HG03558 (cell line): ENCODE measurements around the gene OR51B5.
"Not testable (repeated sequence)": the region's sequence is repeated elsewhere in the genome, so short reads cannot be mapped to it uniquely, and the experiment has no call there.

Source experiments
- ATAC-seq: cut with Tn5 transposase; IDR thresholded peaks from one replicate; pipeline ENCODE4 v1.9.1; 2021; ENCODE audit warnings: moderate number of reproducible peaks; ENCODE audit not compliant: unreplicated experiment; ENCODE audit errors: extremely low read depth

OR51B5 gene

DNA sequence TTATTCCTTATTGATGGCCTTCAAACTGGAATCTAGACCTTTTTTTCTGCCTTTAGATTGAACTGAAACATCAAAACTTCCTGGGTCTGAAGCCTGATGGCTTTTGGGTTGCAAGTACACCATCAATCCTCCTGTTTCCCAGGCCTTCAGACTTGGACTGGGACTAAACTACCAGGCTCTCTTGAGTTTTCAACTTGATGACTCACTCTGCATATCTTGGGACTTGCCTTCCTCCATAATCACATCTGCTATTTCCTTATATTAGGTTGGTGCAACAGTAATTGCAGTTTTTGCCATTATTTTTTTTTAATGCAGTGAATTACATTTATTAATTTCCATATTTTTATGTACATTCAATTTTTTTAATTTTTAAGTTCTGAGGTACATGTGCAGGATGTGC is 7.0 kb downstream of the OR51B5 start:
- no peak for ATAC-seq

DNA sequence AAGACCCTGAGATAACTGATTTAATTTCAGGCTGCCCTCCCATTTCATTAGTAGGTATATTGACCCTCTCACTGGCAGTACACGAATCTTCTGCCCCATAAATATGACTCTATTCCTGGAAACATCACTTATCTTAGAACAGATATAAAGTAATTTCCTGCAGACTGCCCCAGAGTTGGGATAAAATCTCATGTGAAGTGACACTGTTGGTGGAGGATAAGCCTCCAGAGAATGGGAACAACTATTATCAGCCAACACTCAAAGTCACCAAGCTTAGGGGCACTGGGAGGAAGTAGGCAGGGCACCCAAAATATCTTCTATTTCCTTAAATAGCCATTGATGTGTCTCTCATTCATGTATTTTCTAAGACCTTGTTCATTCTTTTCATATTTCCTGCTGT is 8.2 kb downstream of the OR51B5 start:
- ATAC-seq: no peak

DNA sequence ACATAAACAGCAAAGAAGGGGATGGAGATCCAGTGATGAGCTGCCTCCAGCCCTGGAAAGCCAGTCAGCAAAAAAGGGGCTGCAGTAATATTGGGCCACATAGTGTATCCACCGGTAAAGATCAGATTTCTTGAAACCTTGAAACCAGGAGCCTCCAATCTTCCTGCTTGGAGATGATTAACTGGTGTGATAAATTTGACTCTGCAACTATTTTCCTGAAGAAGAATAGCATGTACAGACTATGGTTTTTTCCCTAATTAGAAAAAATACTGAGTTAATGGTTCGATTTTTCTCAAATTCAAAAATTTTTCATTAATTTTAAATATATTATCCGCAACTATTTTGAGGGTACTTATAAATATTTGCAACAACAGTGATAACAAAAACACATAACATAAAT is 19.1 kb downstream of the OR51B5 start, which contains the start of gene OR51B2:
OR51B2 (minus strand) TSS at position 101 of the 400 bp plus-strand sequence; CDS start at position 101, 0 bp downstream.
- ATAC-seq: no peak

DNA sequence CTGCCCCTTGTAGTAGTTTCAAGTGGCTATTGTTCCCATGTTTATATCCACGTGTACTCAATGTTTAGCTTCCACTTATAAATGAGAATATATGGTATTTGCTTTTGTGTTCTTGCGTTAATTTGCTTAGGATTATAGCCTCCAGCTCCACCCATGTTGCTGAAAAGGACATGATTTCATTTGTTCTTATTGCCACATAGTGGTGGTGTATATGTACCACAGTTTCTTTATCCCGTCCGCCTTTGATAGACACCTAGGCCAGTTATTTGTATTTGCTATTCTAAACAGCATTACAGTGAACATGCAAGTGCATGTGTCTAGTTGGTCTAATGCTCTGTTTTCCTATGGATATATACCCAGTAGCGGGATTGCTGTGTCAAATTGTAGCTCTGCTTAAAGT is 26.0 kb downstream of the OR51B5 start:
- ATAC-seq: no peak

DNA sequence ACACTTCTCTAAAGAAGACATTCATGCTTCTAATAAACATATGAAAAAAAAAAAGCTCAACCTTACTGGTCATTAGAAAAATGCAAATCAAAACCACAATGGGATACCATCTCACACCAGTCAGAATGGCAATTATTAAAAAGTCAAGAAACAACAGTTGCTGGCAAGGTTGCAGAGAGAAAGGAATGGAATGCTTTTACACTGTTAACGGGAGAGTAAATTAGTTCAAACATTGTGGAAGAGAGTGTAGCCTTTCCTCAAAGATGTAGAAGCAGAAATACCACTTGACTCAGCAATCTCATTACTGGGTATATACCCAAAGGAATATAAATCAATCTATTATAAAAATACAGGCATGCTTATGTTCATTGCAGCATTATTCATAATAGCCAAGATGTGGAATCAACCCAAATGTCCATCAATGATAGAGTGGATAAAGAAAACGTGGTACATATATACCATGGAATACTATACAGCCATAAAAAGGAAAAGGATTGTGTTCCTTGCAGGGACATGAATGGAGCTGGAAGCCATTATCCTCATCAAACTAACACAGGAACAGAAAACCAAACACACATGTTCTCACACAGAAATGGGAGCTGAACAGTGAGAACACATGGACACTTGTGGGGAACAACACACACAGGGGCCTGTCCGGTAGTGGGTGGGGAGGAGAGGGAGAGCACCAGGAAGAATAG is 29.8 kb downstream of the OR51B5 start:
- ATAC-seq: not testable (repeated sequence)

DNA sequence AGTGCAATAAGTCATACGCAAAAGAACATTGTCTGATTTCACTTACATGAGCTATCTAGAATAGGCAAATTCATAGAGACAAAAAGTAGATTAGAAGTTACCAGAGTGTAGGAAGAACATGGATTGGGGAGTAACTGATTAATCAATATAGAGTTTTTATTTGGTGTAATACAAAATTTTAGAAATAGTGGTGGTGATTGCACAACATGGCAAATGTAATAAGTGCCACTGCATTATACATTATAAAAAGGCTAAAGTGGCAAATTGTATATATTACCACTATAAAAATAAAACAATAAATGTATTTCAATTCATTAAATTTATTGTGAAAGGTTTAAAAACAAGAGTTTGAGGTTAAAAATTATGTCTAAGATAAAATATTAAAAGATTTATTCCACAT is 32.9 kb downstream of the OR51B5 start:
- no peak for ATAC-seq

DNA sequence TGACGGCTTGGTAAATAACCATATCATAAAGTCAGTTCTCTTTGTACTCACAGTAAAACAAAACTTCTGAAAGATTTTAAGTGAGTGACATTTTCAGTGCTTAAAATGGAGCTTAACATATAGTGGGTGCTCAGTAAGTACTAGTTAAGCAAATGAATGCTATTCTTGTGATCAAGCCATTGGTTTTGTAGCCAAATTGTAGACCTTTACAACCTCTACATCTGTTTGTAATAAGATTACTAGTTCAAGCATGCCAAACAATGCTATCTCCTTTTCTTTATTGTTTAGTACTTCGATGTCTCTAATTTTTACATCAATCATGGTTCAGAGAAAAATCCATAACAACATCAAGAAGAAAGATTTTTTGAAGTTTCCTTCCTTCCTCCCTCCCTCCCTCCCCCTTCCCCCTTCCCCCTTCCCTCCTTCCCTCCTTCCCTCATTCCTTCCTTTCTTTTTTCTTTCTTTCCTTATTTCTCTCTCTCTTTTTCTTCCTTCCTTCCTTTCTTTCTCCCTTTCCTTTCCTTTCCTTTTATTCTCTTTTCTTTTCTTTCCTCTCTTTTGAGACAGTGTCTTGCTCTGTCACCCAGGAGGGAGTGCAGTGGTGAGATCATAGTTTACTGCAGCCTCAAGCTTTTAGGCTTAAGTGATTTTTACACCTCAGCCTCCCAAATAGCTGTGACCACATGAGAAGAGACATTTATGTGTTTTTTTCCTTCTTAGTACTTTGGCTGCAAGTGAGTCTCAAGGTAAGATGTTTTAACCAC is 35.9 kb downstream of the OR51B5 start:
- no peak for ATAC-seq

DNA sequence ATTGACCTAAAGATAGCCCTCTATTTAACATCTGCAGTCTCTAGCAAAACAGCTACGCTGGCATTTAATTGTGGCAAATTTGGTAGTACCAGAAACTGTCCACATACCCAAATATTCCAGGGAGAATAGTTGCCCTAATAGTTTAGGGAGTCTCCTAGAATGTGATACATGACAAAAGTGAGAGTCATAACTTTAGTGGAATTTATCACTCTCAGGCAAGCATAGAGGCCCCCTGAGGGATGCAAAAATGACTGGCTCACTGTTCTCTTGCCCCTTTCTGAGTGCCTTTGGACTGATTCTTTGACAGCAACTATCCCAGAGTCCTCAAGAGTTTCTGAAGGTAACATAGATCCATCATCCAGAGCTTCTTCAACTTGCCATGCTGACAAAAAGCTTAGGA is 39.3 kb downstream of the OR51B5 start:
- no peak for ATAC-seq

DNA sequence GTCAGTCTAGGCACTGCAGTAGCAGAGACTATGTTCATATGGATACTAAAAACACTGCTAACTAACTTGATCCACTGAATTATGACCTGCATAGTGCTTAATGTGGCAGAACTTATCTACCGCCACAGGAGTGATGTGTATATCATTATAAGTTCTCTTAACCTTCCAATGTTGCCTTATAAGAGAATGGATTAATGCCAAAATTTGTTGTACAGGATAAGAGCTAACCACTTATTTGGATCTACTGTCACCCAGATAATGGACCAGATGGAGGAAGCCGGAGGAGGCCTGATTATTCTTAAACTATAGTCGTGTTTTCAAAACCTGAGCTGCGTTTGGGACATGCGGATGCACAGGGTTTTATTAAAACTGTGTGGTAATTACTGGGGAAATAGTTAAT is 39.7 kb downstream of the OR51B5 start:
- ATAC-seq: no peak

DNA sequence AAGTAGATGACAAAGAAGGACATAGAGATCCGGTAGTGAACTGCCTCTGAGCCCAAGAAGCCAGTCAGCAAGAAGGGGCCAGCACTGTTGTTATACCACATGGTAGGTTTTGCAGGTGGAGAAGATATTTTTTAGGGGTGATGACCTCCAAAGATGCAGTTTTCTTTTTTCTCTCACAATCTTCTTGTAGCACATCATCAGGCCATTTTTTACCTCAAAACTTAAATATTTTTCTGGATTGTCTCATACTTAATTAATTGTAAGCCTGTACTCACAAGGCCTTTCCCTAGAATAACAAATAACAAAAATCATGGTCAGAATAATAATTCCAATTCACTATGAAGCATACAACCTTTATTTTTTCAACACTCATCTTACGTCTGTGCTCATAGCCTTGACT is 41.5 kb downstream of the OR51B5 start, which contains the start of gene OR51B4:
OR51B4 (minus strand) TSS at position 101 of the 400 bp plus-strand sequence; CDS start at position 101, 0 bp downstream.
- no peak for ATAC-seq

DNA sequence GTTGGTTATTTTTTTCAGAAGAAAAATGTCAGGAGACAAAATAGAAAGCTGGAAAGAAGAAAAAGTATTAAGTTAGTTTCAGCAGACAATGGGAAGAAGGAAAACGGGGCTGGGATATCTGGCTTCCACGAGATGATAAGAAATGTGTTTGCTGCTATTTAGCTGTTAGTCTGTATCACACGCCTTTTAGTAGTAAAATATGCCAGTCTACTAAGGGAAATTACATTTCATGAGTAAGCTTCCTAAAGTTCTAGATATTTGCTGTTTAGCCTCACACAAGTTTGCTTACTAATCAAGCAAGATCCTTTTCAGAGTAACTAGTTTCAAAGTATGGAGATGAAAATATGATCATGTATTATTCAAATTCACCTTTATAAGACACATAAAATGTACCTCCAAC is 43.1 kb downstream of the OR51B5 start:
- ATAC-seq: no peak

DNA sequence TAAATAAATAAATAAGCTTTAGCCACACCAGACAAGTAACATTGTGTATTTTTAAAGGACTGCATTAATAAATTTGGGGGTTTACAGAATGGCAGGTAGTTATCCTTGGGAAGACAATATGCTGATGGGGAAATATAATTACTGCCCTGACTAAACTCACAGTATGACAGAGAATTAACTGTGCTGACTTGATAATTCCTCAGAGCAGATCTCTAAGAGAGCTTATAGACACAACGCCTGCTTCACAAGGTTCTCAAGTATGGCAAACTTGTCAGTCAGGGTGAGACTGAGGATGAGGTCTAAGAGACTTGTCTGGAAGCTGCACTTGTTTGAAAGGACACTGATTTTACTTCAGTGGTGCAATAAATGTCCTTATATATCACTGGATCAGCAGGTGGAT is 44.9 kb downstream of the OR51B5 start:
- no peak for ATAC-seq

DNA sequence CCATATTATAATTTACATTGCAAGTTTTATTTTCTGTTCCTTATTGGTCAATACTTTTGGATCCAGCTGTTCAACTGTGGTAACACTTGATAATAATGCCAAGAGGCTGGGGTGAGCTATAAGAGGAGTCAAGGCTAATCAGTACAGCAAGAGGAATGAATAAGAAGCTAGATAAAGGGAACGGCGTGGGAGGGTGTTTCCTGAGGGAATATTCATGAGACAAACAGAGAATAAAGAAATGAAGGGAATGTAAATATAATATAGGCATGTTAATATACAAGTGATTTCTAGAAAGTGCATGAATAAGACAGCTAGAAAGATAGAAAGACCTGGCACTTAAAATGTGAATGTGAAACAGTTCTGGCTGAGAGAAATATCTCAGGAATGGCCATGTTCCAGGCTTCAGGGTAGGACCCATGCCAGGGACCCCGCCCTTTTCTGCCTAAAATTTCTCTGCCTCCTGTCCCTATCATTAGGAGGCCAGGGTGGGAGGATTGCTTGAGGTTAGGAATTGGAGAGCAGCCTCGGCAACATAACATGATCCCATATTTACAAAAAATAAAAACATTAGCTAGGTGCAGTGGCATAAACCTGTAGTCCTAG is 45.5 kb downstream of the OR51B5 start:
- no peak for ATAC-seq

DNA sequence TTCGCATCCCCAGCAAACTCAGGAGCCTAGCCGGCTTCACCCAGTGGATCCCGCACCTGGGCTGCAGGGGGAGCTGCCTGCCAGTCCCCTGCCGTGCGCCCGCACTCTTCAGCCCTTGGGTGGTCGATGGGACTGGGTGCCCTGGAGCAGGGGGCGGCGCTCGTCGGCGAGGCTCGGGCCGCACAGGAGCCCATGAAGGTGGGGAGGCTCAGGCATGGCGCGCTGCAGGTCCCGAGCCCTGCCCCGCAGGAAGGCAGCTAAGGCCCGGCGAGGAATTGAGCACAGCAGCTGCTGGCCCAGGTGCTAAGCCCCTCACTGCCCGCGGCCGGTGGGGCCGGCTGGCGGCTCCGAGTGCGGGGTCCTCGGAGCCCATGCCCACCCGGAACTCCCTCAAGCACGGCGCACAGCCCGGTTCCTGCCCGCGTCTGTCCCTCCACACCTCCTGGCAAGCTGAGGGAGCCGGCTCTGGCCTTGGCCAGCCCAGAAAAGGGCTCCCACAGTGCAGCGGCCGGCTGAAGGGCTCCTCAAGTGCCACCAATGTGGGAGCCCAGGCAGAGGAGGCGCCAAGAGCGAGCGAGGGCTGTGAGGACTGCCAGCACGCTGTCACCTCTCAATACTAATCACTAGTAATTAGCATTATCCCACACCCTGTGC is 48.9 kb downstream of the OR51B5 start:
- ATAC-seq: not testable (repeated sequence)

DNA sequence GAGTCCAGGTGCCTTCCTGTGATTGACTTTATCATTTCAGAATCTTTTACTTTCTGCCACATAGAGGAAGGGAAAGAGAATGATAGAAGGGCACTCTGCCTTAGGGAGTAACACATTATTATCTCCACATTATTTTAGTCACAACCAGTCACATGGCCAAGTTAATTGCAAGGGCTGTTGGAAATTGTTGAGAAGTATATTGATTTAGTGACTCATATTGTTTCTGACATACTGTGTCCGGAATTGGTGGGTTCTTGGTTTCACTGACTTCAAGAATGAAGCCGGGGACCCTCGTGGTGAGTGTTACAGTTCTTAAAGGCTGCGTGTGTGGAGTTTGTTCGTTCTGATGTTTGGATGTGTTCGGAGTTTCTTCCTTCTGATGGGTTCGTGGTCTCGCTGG is 50.3 kb downstream of the OR51B5 start:
- ATAC-seq: no peak
